HEK293T (cell line): ENCODE data around the gene SLAMF7.

ENCODE experiments used
- CTCF ChIA-PET: fragments of 350-600 bp; formaldehyde crosslinking; extraction: SDS; loops from one replicate; lab custom pipeline; 2021; ENCODE audit warnings: antibody characterized with exemption, inconsistent platforms; lab: Yijun Ruan, JAX
- POLR2A ChIA-PET: fragments of 350-600 bp; formaldehyde crosslinking; extraction: SDS; loops from one replicate; lab custom pipeline; 2020; ENCODE audit warnings: antibody characterized with exemption, inconsistent platforms; lab: Yijun Ruan, JAX
- DNase-seq: peaks from one replicate; pipeline ENCODE4 v3.0.0; 2012; ENCODE audit warnings: mixed read lengths; ENCODE audit errors: extremely low spot score
- ARNT ChIP-seq: fragments of 450-650 bp; IDR thresholded peaks from 2 replicates; pipeline ENCODE4 v1.6.1; 2017; ENCODE audit warnings: mild to moderate bottlenecking
- BHLHE40 ChIP-seq: fragments of 450-650 bp; IDR thresholded peaks from 2 replicates; pipeline ENCODE4 v1.6.1; 2016; ENCODE audit warnings: mild to moderate bottlenecking, moderate library complexity, borderline replicate concordance
- CTBP1 ChIP-seq: fragments of 450-650 bp; IDR thresholded peaks from 2 replicates; pipeline ENCODE4 v1.6.1; 2016; ENCODE audit warnings: borderline replicate concordance
- ELF4 ChIP-seq: fragments of 450-650 bp; IDR thresholded peaks from 2 replicates; pipeline ENCODE4 v1.6.1; 2017; ENCODE audit warnings: antibody characterized with exemption
- FOXA1 ChIP-seq: fragments of 450-650 bp; IDR thresholded peaks from 2 replicates; pipeline ENCODE4 v1.6.1; 2016; ENCODE audit warnings: mild to moderate bottlenecking
- FOXK2 ChIP-seq: fragments of 450-650 bp; IDR thresholded peaks from 2 replicates; pipeline ENCODE4 v1.6.1; 2016; ENCODE audit warnings: mild to moderate bottlenecking
- FOXM1 ChIP-seq: fragments of 450-650 bp; IDR thresholded peaks from 2 replicates; pipeline ENCODE4 v1.6.1; 2017; ENCODE audit warnings: mild to moderate bottlenecking, borderline replicate concordance
- HDGF ChIP-seq: fragments of 450-650 bp; IDR thresholded peaks from 2 replicates; pipeline ENCODE4 v1.6.1; 2017; ENCODE audit warnings: antibody characterized with exemption, borderline replicate concordance
- L3MBTL2 ChIP-seq: fragments of 450-650 bp; conservative IDR thresholded peaks from 2 replicates; pipeline ENCODE4 v1.6.1; 2016; ENCODE audit warnings: mild to moderate bottlenecking
- LEF1 ChIP-seq: fragments of 450-650 bp; IDR thresholded peaks from 2 replicates; pipeline ENCODE4 v1.6.1; 2017; ENCODE audit warnings: mild to moderate bottlenecking, borderline replicate concordance
- NFRKB ChIP-seq: fragments of 450-650 bp; IDR thresholded peaks from 2 replicates; pipeline ENCODE4 v1.6.1; 2016; ENCODE audit warnings: mild to moderate bottlenecking, moderate library complexity
- SP1 ChIP-seq: fragments of 450-650 bp; IDR thresholded peaks from 2 replicates; pipeline ENCODE4 v1.6.1; 2017
- SUZ12 ChIP-seq: fragments of 450-650 bp; IDR thresholded peaks from 2 replicates; pipeline ENCODE4 v1.6.1; 2016; ENCODE audit warnings: mild to moderate bottlenecking
- TARDBP ChIP-seq: fragments of 450-650 bp; IDR thresholded peaks from 2 replicates; pipeline ENCODE4 v1.6.1; 2016
- ZNF384 ChIP-seq: fragments of 450-650 bp; IDR thresholded peaks from 2 replicates; pipeline ENCODE4 v1.6.1; 2016
- TF ChIP-seq, protein P1 (sequence below): fragments of 450-650 bp; IDR thresholded peaks from 2 replicates; pipeline ENCODE4 v1.6.1; 2016

The SLAMF7 gene

DNA sequence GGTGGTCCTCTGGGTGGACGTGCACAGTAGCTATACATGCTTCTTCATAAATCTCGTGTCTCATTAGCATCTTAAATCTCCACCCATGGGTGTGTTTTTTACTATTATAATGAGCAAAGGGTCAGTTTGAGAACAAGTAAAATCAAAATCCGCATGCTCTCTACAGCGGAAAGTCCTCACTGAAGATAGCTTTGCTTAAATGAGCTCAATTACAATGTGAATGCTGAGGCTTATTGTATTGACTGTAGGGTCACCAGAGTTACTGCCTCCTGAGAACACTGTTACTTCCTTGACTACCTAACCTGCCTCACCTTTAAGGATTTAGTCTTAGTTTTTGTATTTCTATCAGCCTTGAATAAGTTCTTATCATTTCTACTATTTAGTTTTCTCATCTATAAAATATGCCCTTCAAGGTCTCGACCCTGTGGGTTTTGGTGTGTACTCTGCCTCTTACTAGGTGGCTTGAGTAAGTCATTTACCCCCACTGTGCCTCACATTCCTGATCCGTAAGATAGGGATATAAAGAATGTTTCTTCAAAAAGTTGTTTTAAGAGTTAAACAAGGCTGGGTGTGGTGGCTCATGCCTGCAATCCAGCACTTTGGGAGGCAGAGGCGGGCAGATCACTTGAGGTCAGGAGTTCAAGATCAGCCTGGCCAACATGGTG, 7.9 kb downstream of the SLAMF7 start:
- TF ChIP-seq, protein P1, sequence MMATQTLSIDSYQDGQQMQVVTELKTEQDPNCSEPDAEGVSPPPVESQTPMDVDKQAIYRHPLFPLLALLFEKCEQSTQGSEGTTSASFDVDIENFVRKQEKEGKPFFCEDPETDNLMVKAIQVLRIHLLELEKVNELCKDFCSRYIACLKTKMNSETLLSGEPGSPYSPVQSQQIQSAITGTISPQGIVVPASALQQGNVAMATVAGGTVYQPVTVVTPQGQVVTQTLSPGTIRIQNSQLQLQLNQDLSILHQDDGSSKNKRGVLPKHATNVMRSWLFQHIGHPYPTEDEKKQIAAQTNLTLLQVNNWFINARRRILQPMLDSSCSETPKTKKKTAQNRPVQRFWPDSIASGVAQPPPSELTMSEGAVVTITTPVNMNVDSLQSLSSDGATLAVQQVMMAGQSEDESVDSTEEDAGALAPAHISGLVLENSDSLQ, result no peak
- no peak for TF ChIP-seq BHLHE40
- TF ChIP-seq L3MBTL2, result no peak
- no peak for TF ChIP-seq HDGF
- TF ChIP-seq LEF1, result no peak
- no peak for TF ChIP-seq ARNT
- TF ChIP-seq NFRKB, result no peak
- TF ChIP-seq TARDBP, result no peak
- no peak for TF ChIP-seq CTBP1
- no peak for TF ChIP-seq FOXA1
- no peak for TF ChIP-seq SUZ12
- TF ChIP-seq ELF4, result no peak
- TF ChIP-seq ZNF384, result no peak
- TF ChIP-seq FOXK2, result no peak
- no peak for TF ChIP-seq SP1
- TF ChIP-seq FOXM1, result no peak
- DNase-seq, result no peak
- CTCF ChIA-PET, result interaction anchor here (0.6 kb wide), 1 partner anchor 418 kb away, joined by 3 read pairs; no protein-coding TSS in a partner anchor
- POLR2A ChIA-PET, result no interaction called here

DNA sequence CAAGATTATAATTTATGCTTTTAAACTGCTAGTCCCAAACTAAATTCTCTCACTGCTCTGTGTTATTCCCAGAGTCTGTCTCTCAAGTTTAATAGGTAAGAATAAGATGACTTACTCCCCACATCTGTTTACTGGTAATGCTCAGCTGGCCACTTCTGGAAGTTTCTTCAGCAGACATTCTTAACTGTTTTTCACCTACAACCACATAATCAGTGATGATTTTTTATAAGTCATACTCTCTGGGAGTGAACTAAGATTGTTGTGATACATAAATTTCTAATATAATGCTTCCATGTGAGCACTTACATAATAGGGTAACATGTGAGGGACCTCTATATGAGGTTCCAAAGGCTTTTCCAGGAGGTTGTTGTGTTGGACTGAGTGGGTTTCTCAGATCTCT, 8.7 kb downstream of the SLAMF7 start:
- POLR2A ChIA-PET, result no interaction called here
- DNase-seq, result no peak

DNA sequence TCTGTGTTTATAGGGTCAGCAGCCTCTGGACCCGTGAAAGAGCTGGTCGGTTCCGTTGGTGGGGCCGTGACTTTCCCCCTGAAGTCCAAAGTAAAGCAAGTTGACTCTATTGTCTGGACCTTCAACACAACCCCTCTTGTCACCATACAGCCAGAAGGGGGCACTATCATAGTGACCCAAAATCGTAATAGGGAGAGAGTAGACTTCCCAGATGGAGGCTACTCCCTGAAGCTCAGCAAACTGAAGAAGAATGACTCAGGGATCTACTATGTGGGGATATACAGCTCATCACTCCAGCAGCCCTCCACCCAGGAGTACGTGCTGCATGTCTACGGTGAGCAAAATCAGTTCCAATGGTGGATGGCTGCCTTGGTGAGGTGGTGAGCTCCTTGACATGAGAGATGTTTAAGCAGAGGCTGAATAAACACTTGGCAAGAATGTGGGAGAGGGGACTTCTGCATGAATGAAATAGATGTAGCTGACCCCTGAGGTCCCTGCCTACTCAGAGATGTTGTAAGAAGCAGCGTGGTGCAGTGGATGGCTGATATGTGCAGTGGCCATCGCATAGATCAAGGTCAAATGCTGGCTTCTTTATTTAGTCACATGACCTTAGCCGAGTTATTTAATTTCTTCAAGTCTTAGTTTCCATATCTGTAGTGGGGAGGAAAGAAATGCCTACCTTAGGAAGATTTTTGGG, 9.3 kb downstream of the SLAMF7 start:
- CTCF ChIA-PET, result interaction anchor here (0.6 to 1.1 kb wide), 3 partner anchors 46 to 1279 kb away, joined by 3 to 12 read pairs (median 4); no protein-coding TSS in a partner anchor
- TF ChIP-seq SUZ12, result no peak
- TF ChIP-seq FOXK2, result no peak
- TF ChIP-seq ELF4, result no peak
- TF ChIP-seq SP1, result no peak
- TF ChIP-seq FOXM1, result no peak
- no peak for TF ChIP-seq HDGF
- no peak for TF ChIP-seq NFRKB
- TF ChIP-seq FOXA1, result no peak
- TF ChIP-seq LEF1, result no peak
- no peak for TF ChIP-seq TARDBP
- TF ChIP-seq L3MBTL2, result no peak
- TF ChIP-seq, protein P1, result no peak
- no peak for TF ChIP-seq ARNT
- TF ChIP-seq ZNF384, result no peak
- TF ChIP-seq BHLHE40, result no peak
- no peak for TF ChIP-seq CTBP1
- DNase-seq, result no peak
- POLR2A ChIA-PET, result no interaction called here

More for the DNA sequence above, 8.7 kb downstream of the SLAMF7 start:
- TF ChIP-seq HDGF (no peak), NFRKB (no peak), SUZ12 (no peak), LEF1 (no peak), L3MBTL2 (no peak)
- TF ChIP-seq, protein P1, result no peak
- CTCF ChIA-PET, result interaction anchor here (1.1 kb wide), 1 partner anchor 47 kb away, joined by 4 read pairs; no protein-coding TSS in a partner anchor

DNA sequence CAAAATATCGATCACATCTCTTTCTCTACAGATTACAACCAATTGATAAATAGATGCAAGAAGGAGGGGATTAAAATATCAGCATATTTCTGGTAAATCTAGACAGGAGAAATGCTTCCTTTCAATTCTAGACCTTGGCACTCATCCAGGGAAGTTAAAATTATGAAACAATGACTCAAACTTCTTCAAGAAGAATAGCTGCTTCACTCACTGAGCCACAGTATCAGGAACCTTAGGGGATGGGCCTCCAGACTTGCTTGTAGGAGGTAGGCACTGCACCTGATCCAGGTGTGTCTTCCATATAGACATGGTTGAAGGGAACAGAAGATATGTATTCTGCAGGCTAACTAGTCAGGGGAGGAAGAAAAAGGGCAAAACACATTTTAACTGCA, 9.8 kb downstream of the SLAMF7 start:
- POLR2A ChIA-PET, result no interaction called here
- TF ChIP-seq ELF4, result no peak
- TF ChIP-seq L3MBTL2, result no peak
- no peak for TF ChIP-seq CTBP1
- no peak for TF ChIP-seq SUZ12
- TF ChIP-seq TARDBP, result no peak
- TF ChIP-seq FOXA1, result no peak
- no peak for TF ChIP-seq ARNT
- no peak for TF ChIP-seq FOXK2
- no peak for TF ChIP-seq LEF1
- no peak for TF ChIP-seq FOXM1
- TF ChIP-seq NFRKB, result no peak
- TF ChIP-seq ZNF384, result no peak
- TF ChIP-seq SP1, result no peak
- TF ChIP-seq BHLHE40, result no peak
- TF ChIP-seq, protein P1, result no peak
- DNase-seq, result no peak
- CTCF ChIA-PET, result interaction anchor here (0.6 to 1.1 kb wide), 3 partner anchors 46 to 1279 kb away, joined by 3 to 12 read pairs (median 4); no protein-coding TSS in a partner anchor

DNA sequence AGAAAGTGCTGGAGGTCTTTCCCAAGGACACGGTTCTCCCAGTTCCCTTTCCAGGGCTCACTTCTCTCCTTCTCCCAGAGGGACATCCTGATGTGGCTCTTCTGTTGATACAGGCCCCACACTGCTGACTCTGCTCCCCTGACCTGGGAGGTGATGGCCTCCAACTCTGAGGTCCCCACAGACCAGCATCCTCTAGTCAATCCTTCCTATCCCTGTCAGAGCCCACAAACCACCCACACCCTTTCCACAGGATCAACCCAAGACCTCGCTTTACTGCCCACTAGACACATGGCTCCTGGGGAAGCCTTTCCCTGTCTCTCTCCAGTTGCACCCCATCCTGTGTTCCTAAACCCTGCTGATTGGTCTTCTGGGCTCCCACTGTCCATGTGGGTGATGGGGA, 11.6 kb downstream of the SLAMF7 start:
- no peak for DNase-seq
- ChIA-PET CTCF (no interaction called here), POLR2A (no interaction called here)
- TF ChIP-seq L3MBTL2, result no peak
- no peak for TF ChIP-seq FOXM1
- no peak for TF ChIP-seq FOXK2
- no peak for TF ChIP-seq SUZ12
- no peak for TF ChIP-seq FOXA1
- no peak for TF ChIP-seq TARDBP
- no peak for TF ChIP-seq NFRKB
- no peak for TF ChIP-seq HDGF
- no peak for TF ChIP-seq CTBP1
- no peak for TF ChIP-seq ZNF384
